Neutrophil (primary cell): Measurements from ENCODE around the gene CDH8.

ENCODE experiments used
- H3K27ac ChIP-seq: fragments of 200-600 bp; sonication (generic); 2 replicates; pipeline ENCODE4 v1.5.1; 2016; ENCODE audit warnings: mild to moderate bottlenecking, moderate library complexity
- H3K27me3 ChIP-seq: fragments of 200-600 bp; sonication (generic); 2 replicates; pipeline ENCODE4 v1.6.0; 2016; ENCODE audit warnings: mild to moderate bottlenecking
- H3K36me3 ChIP-seq: fragments of 200-600 bp; sonication (generic); 2 replicates; pipeline ENCODE4 v1.5.1; 2017
- H3K4me1 ChIP-seq, 2 experiments: fragments of 200-600 bp in 1 of 2; sonication (generic) in 1 of 2; 1 replicate in 1 of 2; 2 replicates in 1 of 2; pipeline versions ENCODE4 v1.5.1 to v1.6.1; 2013 to 2016; ENCODE audit warnings: low read depth in 1 of 2, low read length in 1 of 2, mild to moderate bottlenecking in 1 of 2, moderate library complexity in 1 of 2; ENCODE audit not compliant: control insufficient read depth in 1 of 2, insufficient read depth in 1 of 2
- H3K4me3 ChIP-seq, 2 experiments: fragments of 200-600 bp in 1 of 2; sonication (generic) in 1 of 2; 1 replicate in 1 of 2; 2 replicates in 1 of 2; pipeline ENCODE4 v1.5.1; 2013 to 2016; ENCODE audit warnings: low read depth in 1 of 2, low read length in 1 of 2, mild to moderate bottlenecking in 1 of 2, moderate library complexity in 1 of 2
- H3K9me3 ChIP-seq: fragments of 200-600 bp; sonication (generic); 2 replicates; pipeline ENCODE4 v1.5.1; 2016
- TF ChIP-seq, protein P1 (sequence below): fragments of 200-600 bp; sonication (generic); IDR thresholded peaks from 2 replicates; pipeline ENCODE4 v1.5.1; 2016; ENCODE audit warnings: antibody characterized with exemption

CDH8 gene

DNA sequence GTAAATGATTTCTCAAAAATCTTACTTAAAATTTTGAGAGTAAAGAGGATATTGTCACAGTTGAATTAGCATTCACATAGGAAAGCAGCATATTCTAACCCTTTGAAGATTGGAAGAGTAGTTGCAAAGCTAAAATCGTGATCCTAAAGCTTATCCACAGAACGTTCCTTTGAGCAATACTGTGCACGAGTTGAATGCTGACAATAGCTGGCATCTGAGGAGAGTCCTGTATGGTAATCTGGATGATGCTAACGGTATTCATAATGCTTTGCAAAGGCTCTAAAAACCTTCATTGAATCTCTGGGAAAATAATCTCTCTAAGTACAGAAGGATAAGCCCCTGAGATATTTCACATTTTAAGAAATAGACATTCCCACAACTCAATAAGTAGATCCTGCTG, 354.6 kb downstream of the CDH8 start:
- TF ChIP-seq, protein P1, sequence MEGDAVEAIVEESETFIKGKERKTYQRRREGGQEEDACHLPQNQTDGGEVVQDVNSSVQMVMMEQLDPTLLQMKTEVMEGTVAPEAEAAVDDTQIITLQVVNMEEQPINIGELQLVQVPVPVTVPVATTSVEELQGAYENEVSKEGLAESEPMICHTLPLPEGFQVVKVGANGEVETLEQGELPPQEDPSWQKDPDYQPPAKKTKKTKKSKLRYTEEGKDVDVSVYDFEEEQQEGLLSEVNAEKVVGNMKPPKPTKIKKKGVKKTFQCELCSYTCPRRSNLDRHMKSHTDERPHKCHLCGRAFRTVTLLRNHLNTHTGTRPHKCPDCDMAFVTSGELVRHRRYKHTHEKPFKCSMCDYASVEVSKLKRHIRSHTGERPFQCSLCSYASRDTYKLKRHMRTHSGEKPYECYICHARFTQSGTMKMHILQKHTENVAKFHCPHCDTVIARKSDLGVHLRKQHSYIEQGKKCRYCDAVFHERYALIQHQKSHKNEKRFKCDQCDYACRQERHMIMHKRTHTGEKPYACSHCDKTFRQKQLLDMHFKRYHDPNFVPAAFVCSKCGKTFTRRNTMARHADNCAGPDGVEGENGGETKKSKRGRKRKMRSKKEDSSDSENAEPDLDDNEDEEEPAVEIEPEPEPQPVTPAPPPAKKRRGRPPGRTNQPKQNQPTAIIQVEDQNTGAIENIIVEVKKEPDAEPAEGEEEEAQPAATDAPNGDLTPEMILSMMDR = no peak
- no peaks in the 10 kb centered on the region for H3K36me3 ChIP-seq
- H3K4me3 ChIP-seq = no peak overlapping the region
- H3K27ac ChIP-seq = no peak overlapping the region
- H3K27me3 ChIP-seq = no peaks in the 10 kb centered on the region
- no peaks in the 10 kb centered on the region for H3K9me3 ChIP-seq
- no peaks in the 10 kb centered on the region for H3K4me1 ChIP-seq

DNA sequence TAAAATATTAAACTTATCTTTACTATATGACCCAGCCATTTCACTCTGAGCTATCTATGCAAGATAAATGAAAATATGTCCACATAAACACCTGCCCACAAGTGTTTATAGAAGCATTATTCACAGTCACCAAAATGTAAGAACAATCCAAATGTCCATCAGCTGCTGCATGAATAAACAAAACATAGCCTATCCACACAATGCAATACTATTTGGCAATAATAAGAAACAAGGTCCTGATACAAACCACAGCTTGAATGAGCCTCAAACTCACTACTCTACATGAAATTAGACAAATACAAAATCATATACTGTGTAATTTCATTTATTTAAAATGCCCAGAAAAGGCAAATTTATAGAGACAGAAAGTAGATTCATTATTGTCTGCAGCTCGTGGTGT, 355.1 kb downstream of the CDH8 start:
- no peaks in the 10 kb centered on the region for H3K27me3 ChIP-seq
- TF ChIP-seq, protein P1 = no peak
- H3K4me3 ChIP-seq = no peak overlapping the region
- H3K27ac ChIP-seq = no peak overlapping the region
- no peaks in the 10 kb centered on the region for H3K4me1 ChIP-seq
- H3K9me3 ChIP-seq = no peaks in the 10 kb centered on the region
- H3K36me3 ChIP-seq = no peaks in the 10 kb centered on the region

DNA sequence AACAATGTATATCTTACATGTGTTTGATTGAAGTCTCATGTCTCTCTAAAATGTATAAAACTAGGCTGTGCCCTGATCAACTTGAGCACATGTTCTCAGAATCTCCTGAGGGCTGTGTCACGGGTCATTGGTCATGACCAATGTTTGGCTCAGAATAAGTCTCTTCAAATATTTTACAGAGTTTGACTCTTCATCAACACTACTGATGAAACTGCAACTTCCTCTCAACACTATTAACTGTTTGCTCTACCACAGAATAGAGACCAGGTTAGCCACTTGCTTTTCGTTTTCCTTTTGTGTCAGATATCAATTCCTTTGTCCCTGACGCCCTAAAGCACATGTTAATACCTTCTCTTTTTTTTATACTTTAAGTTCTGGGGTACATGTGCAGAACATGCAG, 358.1 kb downstream of the CDH8 start:
- H3K27me3 ChIP-seq = no peaks in the 10 kb centered on the region
- no peak overlapping the region for H3K4me3 ChIP-seq
- H3K27ac ChIP-seq = no peak overlapping the region
- TF ChIP-seq, protein P1 = no peak
- H3K9me3 ChIP-seq = no peaks in the 10 kb centered on the region
- no peaks in the 10 kb centered on the region for H3K36me3 ChIP-seq
- no peaks in the 10 kb centered on the region for H3K4me1 ChIP-seq

DNA sequence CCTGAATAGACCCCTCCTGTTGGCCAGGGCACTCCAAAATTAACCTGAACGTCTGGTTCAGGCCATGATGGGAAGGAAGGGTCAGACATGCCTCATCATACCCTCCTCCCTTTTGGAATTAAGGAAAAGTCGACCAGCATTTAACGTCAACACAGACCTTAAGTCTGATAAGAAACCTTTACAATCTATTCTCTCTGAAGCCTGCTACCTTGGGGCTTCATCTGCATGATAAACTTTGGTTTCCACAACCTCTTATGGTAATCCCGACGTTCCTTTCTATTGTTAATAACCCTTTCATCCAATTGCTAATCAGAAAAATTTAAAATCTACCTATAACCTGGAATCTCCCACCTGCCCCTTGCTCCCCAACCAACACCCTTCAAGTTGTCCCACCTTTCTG, 358.5 kb downstream of the CDH8 start:
- Histone ChIP-seq H3K4me3 (no peak overlapping the region), H3K9me3 (no peaks in the 10 kb centered on the region), H3K36me3 (no peaks in the 10 kb centered on the region), H3K4me1 (no peaks in the 10 kb centered on the region), H3K27ac (no peak overlapping the region), H3K27me3 (no peaks in the 10 kb centered on the region)
- TF ChIP-seq, protein P1 = no peak

DNA sequence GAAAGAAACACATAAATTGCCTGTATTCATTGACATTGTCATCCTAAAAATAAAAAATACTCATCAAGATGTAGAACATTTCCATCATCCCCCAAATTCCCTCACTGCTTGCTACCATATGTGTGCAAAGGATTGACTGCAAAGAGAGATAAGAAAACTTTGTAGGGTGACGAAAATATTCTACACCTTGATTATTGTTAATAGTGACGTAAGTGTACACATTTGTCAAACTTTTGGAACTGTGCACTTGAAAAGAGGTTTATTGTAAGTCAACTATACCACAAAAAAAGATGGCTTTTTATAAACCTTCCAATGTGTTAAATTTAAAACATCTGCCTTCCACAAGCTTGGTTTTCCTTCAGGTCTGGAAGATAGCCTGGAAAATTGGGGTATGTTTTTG, 359.5 kb downstream of the CDH8 start:
- TF ChIP-seq, protein P1 = no peak
- H3K27me3 ChIP-seq = no peaks in the 10 kb centered on the region
- H3K36me3 ChIP-seq = no peaks in the 10 kb centered on the region
- no peaks in the 10 kb centered on the region for H3K9me3 ChIP-seq
- H3K4me3 ChIP-seq = no peak overlapping the region
- no peak overlapping the region for H3K27ac ChIP-seq
- no peaks in the 10 kb centered on the region for H3K4me1 ChIP-seq

DNA sequence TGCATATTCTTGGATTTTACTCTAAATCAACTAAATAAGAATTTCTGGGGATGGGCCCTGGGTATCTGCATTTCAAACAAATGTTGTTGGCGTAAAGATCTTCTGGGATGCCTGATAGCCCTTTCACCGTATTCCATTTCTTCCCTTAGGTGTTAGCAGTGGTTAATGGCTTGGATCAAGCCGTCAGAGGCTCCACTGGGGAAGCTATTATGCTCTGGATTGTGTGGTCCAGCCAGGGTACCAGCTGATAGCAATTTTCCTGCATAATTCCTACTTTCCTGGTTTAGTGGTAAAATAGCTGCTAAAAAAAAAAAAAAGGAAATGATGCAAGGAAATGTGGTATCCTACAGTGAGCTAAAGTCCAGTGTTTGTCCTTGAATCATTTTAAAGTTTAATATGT, 365.1 kb downstream of the CDH8 start:
- Histone ChIP-seq H3K36me3 (no peaks in the 10 kb centered on the region), H3K4me3 (no peak overlapping the region), H3K27me3 (no peaks in the 10 kb centered on the region), H3K4me1 (no peaks in the 10 kb centered on the region), H3K9me3 (no peaks in the 10 kb centered on the region), H3K27ac (no peak overlapping the region)
- TF ChIP-seq, protein P1 = no peak
